Upper lobe of right lung (tissue), 1 donor: ENCODE measurements around the gene BRD1. TPM values are rescaled to one million over a fixed set of nuclear protein-coding genes. Genes with fewer than 3 reads are reported as not detected.

Experiments
- ATAC-seq: fragments of 200-7000 bp; cut with Tn5 transposase; one replicate; pipeline ENCODE4 v1.9.1; 2020; ENCODE audit warnings: mild to moderate bottlenecking, moderate library complexity
- DNase-seq: peaks from one replicate; pipeline ENCODE4 v3.0.0-alpha.2; 2020
- H3K27ac ChIP-seq: fragments of 200-600 bp; one replicate; pipeline ENCODE4 v1.8.0; 2022
- H3K27me3 ChIP-seq: fragments of 200-600 bp; one replicate; pipeline ENCODE4 v1.8.0; 2022; ENCODE audit warnings: mild to moderate bottlenecking
- H3K36me3 ChIP-seq: fragments of 200-600 bp; one replicate; pipeline ENCODE4 v1.8.0; 2022
- H3K4me1 ChIP-seq: fragments of 200-600 bp; one replicate; pipeline ENCODE4 v1.8.0; 2022
- H3K4me3 ChIP-seq: fragments of 200-600 bp; one replicate; pipeline ENCODE4 v1.8.0; 2022; ENCODE audit warnings: mild to moderate bottlenecking
- H3K9me3 ChIP-seq: fragments of 200-600 bp; one replicate; pipeline ENCODE4 v1.8.0; 2022
- intact Hi-C: fragments of 100-400 bp; cut with DNase I; formaldehyde crosslinking; loops from one replicate; pipeline ENCODE4 v1.11.0; 2022
- total RNA-seq: library from RNA; stranded (reverse); fragmentation: NEBNext Ultra II Directional; extraction: Animal tissue kit (Norgen Biotek cat#: 25700); gene quantifications from one replicate; pipeline ENCODE4 v1.2.1, GENCODE V29; 2021
- TF ChIP-seq, protein P1 (sequence below): fragments of 200-600 bp; IDR thresholded peaks from one replicate; pipeline ENCODE4 v1.8.0; 2022; ENCODE audit warnings: antibody characterized with exemption
- donor health status: DM: no; HTN: yes; CAD: no; lungs with severe emphysema.

The BRD1 gene
- total RNA-seq, 1 donor from 2014 or later, result 39.0 TPM

DNA sequence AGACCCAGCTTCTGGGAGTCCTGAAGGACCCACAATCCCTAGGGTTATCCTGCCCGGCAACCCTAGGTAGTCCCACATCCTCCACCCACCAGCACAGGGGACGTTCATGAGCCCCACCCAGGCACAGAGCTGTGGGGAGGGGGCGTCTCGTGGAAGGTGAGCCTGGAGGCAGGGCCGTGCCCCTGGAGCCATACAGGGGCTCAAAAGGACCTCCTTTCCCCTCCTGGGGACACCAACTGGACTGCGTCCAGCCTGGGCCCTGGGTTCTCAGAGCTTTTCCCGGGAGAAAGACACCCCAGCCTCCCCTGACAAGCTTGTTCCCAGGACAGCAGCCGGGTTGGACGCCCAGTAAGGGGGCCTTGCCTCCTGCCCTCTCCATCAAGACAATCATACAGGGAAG, 78.4 kb downstream of the BRD1 start:
- no peak for ATAC-seq
- peak; percentile 35 for DNase-seq
- Histone ChIP-seq H3K27ac (no peak overlapping the region), H3K4me3 (no peak overlapping the region), H3K4me1 (no peaks in the 10 kb centered on the region), H3K27me3 (peaks cover 10% of the 10 kb centered on the region), H3K9me3 (peaks cover 9% of the 10 kb centered on the region), H3K36me3 (no peaks in the 10 kb centered on the region)
- intact Hi-C loops, result no loop called here
- TF ChIP-seq, protein P1, sequence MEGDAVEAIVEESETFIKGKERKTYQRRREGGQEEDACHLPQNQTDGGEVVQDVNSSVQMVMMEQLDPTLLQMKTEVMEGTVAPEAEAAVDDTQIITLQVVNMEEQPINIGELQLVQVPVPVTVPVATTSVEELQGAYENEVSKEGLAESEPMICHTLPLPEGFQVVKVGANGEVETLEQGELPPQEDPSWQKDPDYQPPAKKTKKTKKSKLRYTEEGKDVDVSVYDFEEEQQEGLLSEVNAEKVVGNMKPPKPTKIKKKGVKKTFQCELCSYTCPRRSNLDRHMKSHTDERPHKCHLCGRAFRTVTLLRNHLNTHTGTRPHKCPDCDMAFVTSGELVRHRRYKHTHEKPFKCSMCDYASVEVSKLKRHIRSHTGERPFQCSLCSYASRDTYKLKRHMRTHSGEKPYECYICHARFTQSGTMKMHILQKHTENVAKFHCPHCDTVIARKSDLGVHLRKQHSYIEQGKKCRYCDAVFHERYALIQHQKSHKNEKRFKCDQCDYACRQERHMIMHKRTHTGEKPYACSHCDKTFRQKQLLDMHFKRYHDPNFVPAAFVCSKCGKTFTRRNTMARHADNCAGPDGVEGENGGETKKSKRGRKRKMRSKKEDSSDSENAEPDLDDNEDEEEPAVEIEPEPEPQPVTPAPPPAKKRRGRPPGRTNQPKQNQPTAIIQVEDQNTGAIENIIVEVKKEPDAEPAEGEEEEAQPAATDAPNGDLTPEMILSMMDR, result no peak

DNA sequence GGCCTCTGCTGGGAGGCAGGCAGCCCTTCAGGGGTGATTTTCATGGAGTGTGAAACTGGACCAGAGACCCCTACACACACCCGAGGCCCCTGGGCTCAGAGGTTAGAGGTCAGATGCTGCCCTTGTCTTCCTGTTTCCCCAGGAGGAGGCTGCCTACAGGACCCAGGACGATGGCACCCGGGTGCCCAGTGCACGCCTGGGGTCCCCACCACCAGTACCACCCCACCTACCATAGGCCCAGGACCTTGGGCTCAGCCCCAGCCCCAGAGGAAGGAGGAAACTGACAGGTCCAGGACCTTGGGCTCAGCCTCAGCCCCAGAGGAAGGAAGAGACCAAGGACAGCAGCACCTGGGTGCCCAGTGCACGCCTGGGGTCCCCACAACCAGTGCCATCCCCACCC, 79.2 kb downstream of the BRD1 start:
- Histone ChIP-seq H3K36me3 (no peaks in the 10 kb centered on the region), H3K27me3 (peaks cover 3% of the 10 kb centered on the region), H3K4me1 (no peaks in the 10 kb centered on the region), H3K9me3 (peaks cover 9% of the 10 kb centered on the region), H3K4me3 (no peak overlapping the region), H3K27ac (no peak overlapping the region)
- intact Hi-C loops, result no loop called here
- DNase-seq (peak; percentile 50), ATAC-seq (no peak)
- TF ChIP-seq, protein P1, result no peak

DNA sequence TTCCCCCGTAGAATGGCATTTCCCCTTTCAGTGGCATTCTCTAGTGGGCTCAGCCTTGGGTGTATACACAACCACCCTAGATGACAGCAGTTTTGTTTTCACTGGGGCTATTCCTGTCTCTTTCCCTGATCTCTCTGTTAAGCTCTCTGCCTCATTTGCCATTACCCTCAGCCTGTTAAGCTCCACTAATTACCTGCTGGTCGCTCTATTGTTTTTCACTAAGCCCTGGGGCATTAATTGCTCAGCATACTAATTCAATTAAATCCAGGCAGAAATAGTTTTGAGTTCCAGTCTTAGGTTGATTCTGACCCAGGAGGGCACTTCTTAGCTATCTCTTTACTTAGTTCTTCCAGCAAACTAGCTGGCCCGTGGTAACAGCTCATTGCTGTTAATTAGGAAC, 80.0 kb downstream of the BRD1 start:
- intact Hi-C loops, result no loop called here
- no peaks in the 10 kb centered on the region for H3K36me3 ChIP-seq
- H3K9me3 ChIP-seq, result peaks cover 9% of the 10 kb centered on the region

DNA sequence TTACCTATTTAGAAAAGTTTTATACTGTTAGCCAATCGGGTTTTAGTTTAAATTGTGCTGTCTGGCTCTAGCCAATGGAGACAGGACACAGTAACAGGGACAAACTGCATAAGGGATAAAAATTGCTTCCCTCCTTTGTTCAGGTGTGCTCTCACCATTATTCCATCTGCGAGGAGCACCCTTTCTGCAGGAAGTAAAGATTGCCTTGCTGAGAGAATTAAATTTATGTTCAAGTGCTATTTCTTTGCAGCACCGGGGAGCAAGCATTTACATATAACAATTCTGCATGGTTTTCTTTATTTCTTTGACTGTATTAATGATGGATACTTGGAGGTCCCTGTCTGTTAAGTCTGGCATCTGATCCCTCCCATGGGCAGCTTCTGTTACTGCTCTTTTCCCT, 80.5 kb downstream of the BRD1 start:
- H3K4me1 ChIP-seq, result no peaks in the 10 kb centered on the region
- H3K4me3 ChIP-seq, result no peak overlapping the region
- no peaks in the 10 kb centered on the region for H3K36me3 ChIP-seq
- H3K27ac ChIP-seq, result no peak overlapping the region
- DNase-seq (no peak), ATAC-seq (no peak)
- intact Hi-C loops, result no loop called here
- H3K9me3 ChIP-seq, result peaks cover 9% of the 10 kb centered on the region
- H3K27me3 ChIP-seq, result no peaks in the 10 kb centered on the region
- TF ChIP-seq, protein P1, result no peak

More for the DNA sequence above, 80.0 kb downstream of the BRD1 start:
- H3K4me3 ChIP-seq, result no peak overlapping the region
- ATAC-seq, result no peak
- H3K27me3 ChIP-seq, result no peaks in the 10 kb centered on the region
- TF ChIP-seq, protein P1, result no peak
- no peak overlapping the region for H3K27ac ChIP-seq
- no peaks in the 10 kb centered on the region for H3K4me1 ChIP-seq
- no peak for DNase-seq

DNA sequence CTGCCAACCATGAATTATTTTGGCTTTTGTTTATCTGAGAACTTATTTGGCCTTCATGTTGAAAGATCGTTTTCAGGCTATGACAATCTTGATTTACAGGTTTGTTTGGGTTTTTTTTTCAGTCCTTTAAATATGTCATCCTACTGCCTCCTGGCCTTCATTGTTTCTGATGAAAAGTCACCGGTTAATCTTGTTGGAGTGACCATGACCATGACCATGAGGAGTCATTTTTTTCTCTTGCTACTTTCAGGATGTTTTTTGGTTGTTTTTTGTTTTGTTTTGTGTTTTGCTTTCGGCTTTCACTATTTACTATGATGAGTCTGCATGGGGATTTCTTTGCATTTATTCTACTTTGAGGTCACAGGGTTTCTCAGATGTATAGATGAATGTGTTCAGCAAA, 81.6 kb downstream of the BRD1 start:
- DNase-seq, result no peak

More for the DNA sequence above, 81.6 kb downstream of the BRD1 start:
- no peak for ATAC-seq
- TF ChIP-seq, protein P1, result no peak
- intact Hi-C loops, result no loop called here
- Histone ChIP-seq H3K27ac (no peak overlapping the region), H3K36me3 (no peaks in the 10 kb centered on the region), H3K4me3 (no peak overlapping the region), H3K27me3 (no peaks in the 10 kb centered on the region), H3K9me3 (peaks cover 9% of the 10 kb centered on the region), H3K4me1 (no peaks in the 10 kb centered on the region)
